HEK293T (cell line): ENCODE data around the gene CYP21A2.
"Not testable (repeated sequence)": the region's sequence is repeated elsewhere in the genome, so short reads cannot be mapped to it uniquely, and the experiment has no call there.

Experiments used
- ARNT ChIP-seq: fragments of 450-650 bp; IDR thresholded peaks from 2 replicates; pipeline ENCODE4 v1.6.1; 2017; ENCODE audit warnings: mild to moderate bottlenecking
- BHLHE40 ChIP-seq: fragments of 450-650 bp; IDR thresholded peaks from 2 replicates; pipeline ENCODE4 v1.6.1; 2016; ENCODE audit warnings: mild to moderate bottlenecking, moderate library complexity, borderline replicate concordance
- FOXK2 ChIP-seq: fragments of 450-650 bp; IDR thresholded peaks from 2 replicates; pipeline ENCODE4 v1.6.1; 2016; ENCODE audit warnings: mild to moderate bottlenecking
- FOXM1 ChIP-seq: fragments of 450-650 bp; IDR thresholded peaks from 2 replicates; pipeline ENCODE4 v1.6.1; 2017; ENCODE audit warnings: mild to moderate bottlenecking, borderline replicate concordance
- L3MBTL2 ChIP-seq: fragments of 450-650 bp; conservative IDR thresholded peaks from 2 replicates; pipeline ENCODE4 v1.6.1; 2016; ENCODE audit warnings: mild to moderate bottlenecking
- LEF1 ChIP-seq: fragments of 450-650 bp; IDR thresholded peaks from 2 replicates; pipeline ENCODE4 v1.6.1; 2017; ENCODE audit warnings: mild to moderate bottlenecking, borderline replicate concordance
- NFRKB ChIP-seq: fragments of 450-650 bp; IDR thresholded peaks from 2 replicates; pipeline ENCODE4 v1.6.1; 2016; ENCODE audit warnings: mild to moderate bottlenecking, moderate library complexity
- PKNOX1 ChIP-seq: fragments of 450-650 bp; IDR thresholded peaks from 2 replicates; pipeline ENCODE4 v1.6.1; 2016
- SP1 ChIP-seq: fragments of 450-650 bp; IDR thresholded peaks from 2 replicates; pipeline ENCODE4 v1.6.1; 2017
- SUZ12 ChIP-seq: fragments of 450-650 bp; IDR thresholded peaks from 2 replicates; pipeline ENCODE4 v1.6.1; 2016; ENCODE audit warnings: mild to moderate bottlenecking
- TARDBP ChIP-seq: fragments of 450-650 bp; IDR thresholded peaks from 2 replicates; pipeline ENCODE4 v1.6.1; 2016
- ZNF384 ChIP-seq: fragments of 450-650 bp; IDR thresholded peaks from 2 replicates; pipeline ENCODE4 v1.6.1; 2016

GRCh38 chr6:32039321-32040274, 1.4 kb downstream of the CYP21A2 start:
- not testable (repeated sequence) for TF ChIP-seq FOXM1, L3MBTL2, LEF1, ARNT, FOXK2, BHLHE40, PKNOX1, SUZ12, SP1, TARDBP, NFRKB, ZNF384
